OCI-LY3 (cell line): ENCODE measurements around the gene DDX25.
"Not testable (repeated sequence)": the region's sequence is repeated elsewhere in the genome, so short reads cannot be mapped to it uniquely, and the experiment has no call there.

Source experiments
- H2AFZ ChIP-seq: fragments of 200-600, 300-600 bp; shearing (Covaris generic); 2 replicates; pipeline ENCODE4 v1.6.0; 2014; ENCODE audit warnings: antibody characterized with exemption, low read depth, low read length
- H3K27ac ChIP-seq: fragments of 200-600, 300-600 bp; sonication (generic); 2 replicates; pipeline ENCODE4 v1.5.1; 2014; ENCODE audit warnings: mild to moderate bottlenecking, low read length, moderate library complexity, mixed read lengths
- H3K27me3 ChIP-seq: fragments of 200-600, 300-600 bp; sonication (generic); 2 replicates; pipeline ENCODE4 v1.6.1; 2014; ENCODE audit warnings: low read depth, low read length, mixed read lengths
- H3K36me3 ChIP-seq: fragments of 200-600, 300-600 bp; sonication (generic); replicated peaks from 2 replicates; pipeline ENCODE3; 2014; ENCODE audit warnings: low read depth, low read length, mixed read lengths
- H3K4me1 ChIP-seq: fragments of 300-600, 200-600 bp; sonication (generic); 2 replicates; pipeline ENCODE4 v1.6.1; 2014; ENCODE audit warnings: low read length, mixed read lengths
- H3K4me2 ChIP-seq: fragments of 200-600, 300-600 bp; sonication (generic); 2 replicates; pipeline ENCODE4 v1.6.1; 2014; ENCODE audit warnings: low read length, mixed read lengths
- H3K4me3 ChIP-seq: fragments of 300-600, 200-600 bp; sonication (generic); 2 replicates; pipeline ENCODE4 v1.5.1; 2014; ENCODE audit warnings: antibody characterized with exemption, mild to moderate bottlenecking, low read length, moderate library complexity
- H3K79me2 ChIP-seq: fragments of 300-600, 200-600 bp; shearing (Covaris generic); 2 replicates; pipeline ENCODE4 v1.6.1; 2014; ENCODE audit warnings: mild to moderate bottlenecking, low read length, mixed read lengths
- H3K9ac ChIP-seq: fragments of 300-600, 200-600 bp; shearing (Covaris generic); 2 replicates; pipeline ENCODE4 v1.6.0; 2014; ENCODE audit warnings: mild to moderate bottlenecking, low read length, moderate library complexity
- H3K9me3 ChIP-seq: fragments of 200-600, 300-600 bp; shearing (Covaris generic); 2 replicates; pipeline ENCODE4 v1.6.1; 2014; ENCODE audit warnings: low read length, mixed read lengths; ENCODE audit not compliant: insufficient read depth
- H4K20me1 ChIP-seq: fragments of 200-600, 300-600 bp; sonication (generic); 2 replicates; pipeline ENCODE4 v1.6.1; 2016; ENCODE audit warnings: low read length, mixed read lengths; ENCODE audit not compliant: insufficient read depth
- CTCF ChIP-seq: fragments of 200-600, 300-600 bp; sonication (generic); IDR thresholded peaks from 2 replicates; pipeline ENCODE4 v1.5.1; 2014; ENCODE audit warnings: antibody characterized with exemption, low read length, low read depth
- EZH2phosphoT487 ChIP-seq: fragments of 200-600 bp; shearing (Covaris generic); IDR thresholded peaks from 2 replicates; pipeline ENCODE4 v1.6.1; 2018; ENCODE audit warnings: antibody characterized with exemption, mixed run types, low read depth

Gene DDX25

GRCh38 chr11:125903711-125904659 lies at the start of gene DDX25:
TSS of gene DDX25 (plus strand) at chr11:125904508. CDS start at chr11:125904518, 10 bp downstream.
- H3K4me3 ChIP-seq: peak within 1 kb of the TSS; percentile 96
- peaks cover 20% of the 10 kb centered on the region for H3K36me3 ChIP-seq
- 0 out of 2 replicates have a peak within 1 kb of the TSS, but pooled peaks have one; percentile 16 for H2AFZ ChIP-seq
- peaks cover 4% of the 10 kb centered on the region for H3K4me1 ChIP-seq
- no peaks in the 10 kb centered on the region for H3K9me3 ChIP-seq
- peaks cover 29% of the 10 kb centered on the region for H3K79me2 ChIP-seq
- 0 out of 2 replicates have a peak, but pooled peaks cover 8% of the 10 kb centered on the region for H3K27me3 ChIP-seq
- TF ChIP-seq CTCF: no peak
- H4K20me1 ChIP-seq: no peaks in the 10 kb centered on the region
- H3K4me2 ChIP-seq: peak within 1 kb of the TSS; percentile 69
- H3K27ac ChIP-seq: no peak within 1 kb of the TSS
- no peak within 1 kb of the TSS for H3K9ac ChIP-seq

GRCh38 chr11:125857670-125858069 lies 46.6 kb upstream of the DDX25 start:
- not testable (repeated sequence) for H2AFZ ChIP-seq, H3K4me1 ChIP-seq, H3K27me3 ChIP-seq

GRCh38 chr11:125862786-125863185 lies 41.5 kb upstream of the DDX25 start:
- not testable (repeated sequence) for H3K27ac ChIP-seq, H3K9ac ChIP-seq

More at GRCh38 chr11:125857670-125858069, 46.6 kb upstream of the DDX25 start:
- not testable (repeated sequence) for H3K9ac ChIP-seq, H3K4me3 ChIP-seq, H3K36me3 ChIP-seq, H3K9me3 ChIP-seq, H3K79me2 ChIP-seq, H3K4me2 ChIP-seq, H3K27ac ChIP-seq, H4K20me1 ChIP-seq

GRCh38 chr11:125865354-125865753 lies 39.0 kb upstream of the DDX25 start:
- H3K27ac ChIP-seq, H3K4me2 ChIP-seq, H3K4me1 ChIP-seq, H3K79me2 ChIP-seq, H3K9ac ChIP-seq, H3K9me3 ChIP-seq, H3K4me3 ChIP-seq, H2AFZ ChIP-seq, H4K20me1 ChIP-seq, H3K27me3 ChIP-seq, H3K36me3 ChIP-seq: not testable (repeated sequence)

More at GRCh38 chr11:125862786-125863185, 41.5 kb upstream of the DDX25 start:
- not testable (repeated sequence) for H2AFZ ChIP-seq, H3K4me2 ChIP-seq, H4K20me1 ChIP-seq, H3K27me3 ChIP-seq, H3K9me3 ChIP-seq, H3K4me1 ChIP-seq, H3K36me3 ChIP-seq, H3K79me2 ChIP-seq, H3K4me3 ChIP-seq

GRCh38 chr11:125869521-125869920 lies 34.8 kb upstream of the DDX25 start:
- Histone ChIP-seq H3K36me3 (peaks cover 7% of the 10 kb centered on the region), H3K27ac (no peak overlapping the region), H3K79me2 (no peaks in the 10 kb centered on the region), H3K27me3 (no peaks in the 10 kb centered on the region), H4K20me1 (no peaks in the 10 kb centered on the region), H3K9me3 (peaks cover 13% of the 10 kb centered on the region), H3K4me2 (no peak overlapping the region), H3K9ac (no peak overlapping the region), H2AFZ (no peak overlapping the region), H3K4me3 (no peak overlapping the region), H3K4me1 (peaks cover 9% of the 10 kb centered on the region; the same call in 1 of the 2 replicates)
- TF ChIP-seq CTCF (no peak), EZH2phosphoT487 (no peak)
